Endothelial cell of hepatic sinusoid (primary cell): ENCODE measurements around the gene LRP11.
"Not testable (repeated sequence)": the region's sequence is repeated elsewhere in the genome, so short reads cannot be mapped to it uniquely, and the experiment has no call there.

ENCODE experiments used
- in situ Hi-C: cut with HindIII; loops from 2 replicates; pipeline ENCODE4 v1.10.0; 2017; ENCODE audit warnings: low sequenced_read_pairs

LRP11 gene

GRCh38 chr6:149863698-149864577, at the start of gene LRP11:
Gene LRP11 (minus strand): TSS chr6:149864359. CDS start chr6:149864020, 339 bp downstream.
- in situ Hi-C loops = no loop called here

- in situ Hi-C loops = no loop called here
Measured at GRCh38 chr6:149913540-149914240, 49.5 kb upstream of the LRP11 start.

- in situ Hi-C loops = no loop called here
Measured at GRCh38 chr6:149913085-149913484, 48.9 kb upstream of the LRP11 start.

GRCh38 chr6:149912680-149913079, 48.5 kb upstream of the LRP11 start:
- in situ Hi-C loops = not testable (repeated sequence)

GRCh38 chr6:149910721-149911151, 46.6 kb upstream of the LRP11 start:
- in situ Hi-C loops = no loop called here

- in situ Hi-C loops = loop anchor here (10.0 kb wide), 1 partner anchor 185 kb away; no protein-coding TSS in a partner anchor
Measured at GRCh38 chr6:149909701-149910470, 45.7 kb upstream of the LRP11 start.

- in situ Hi-C loops = loop anchor here (10.0 kb wide), 1 partner anchor 184 kb away; no protein-coding TSS in a partner anchor
Measured at GRCh38 chr6:149908480-149908879, 44.3 kb upstream of the LRP11 start.

- in situ Hi-C loops = loop anchor here (10.0 kb wide), 1 partner anchor 183 kb away; no protein-coding TSS in a partner anchor
Measured at GRCh38 chr6:149907317-149907716, 43.2 kb upstream of the LRP11 start.

- in situ Hi-C loops = loop anchor here (10.0 kb wide), 1 partner anchor 182 kb away; no protein-coding TSS in a partner anchor
Measured at GRCh38 chr6:149906405-149906804, 42.2 kb upstream of the LRP11 start.

GRCh38 chr6:149905911-149906371, 41.8 kb upstream of the LRP11 start:
- in situ Hi-C loops = loop anchor here (10.0 kb wide), 1 partner anchor 181 kb away; no protein-coding TSS in a partner anchor

- in situ Hi-C loops = loop anchor here (10.0 kb wide), 1 partner anchor 181 kb away; no protein-coding TSS in a partner anchor
Measured at GRCh38 chr6:149905371-149905910, 41.3 kb upstream of the LRP11 start.

GRCh38 chr6:149904661-149905370, 40.7 kb upstream of the LRP11 start:
- in situ Hi-C loops = loop anchor here (10.0 kb wide), 1 partner anchor 180 kb away; no protein-coding TSS in a partner anchor

GRCh38 chr6:149903938-149904611, 39.9 kb upstream of the LRP11 start:
- in situ Hi-C loops = loop anchor here (10.0 kb wide), 1 partner anchor 179 kb away; no protein-coding TSS in a partner anchor

GRCh38 chr6:149901444-149902140, 37.4 kb upstream of the LRP11 start:
- in situ Hi-C loops = loop anchor here (10.0 kb wide), 1 partner anchor 177 kb away; no protein-coding TSS in a partner anchor

GRCh38 chr6:149900620-149901443, 36.7 kb upstream of the LRP11 start:
- in situ Hi-C loops = loop anchor here (10.0 kb wide), 1 partner anchor 176 kb away; no protein-coding TSS in a partner anchor

GRCh38 chr6:149899926-149900619, 35.9 kb upstream of the LRP11 start:
- in situ Hi-C loops = loop anchor here (10.0 kb wide), 1 partner anchor 175 kb away; no protein-coding TSS in a partner anchor

- in situ Hi-C loops = no loop called here
Measured at GRCh38 chr6:149899486-149899885, 35.3 kb upstream of the LRP11 start.
